MM.1S (cell line): ENCODE data around the gene HOXB3.

Source experiments
- CTCF ChIP-seq: fragments of 300-600 bp; sonication (generic); IDR thresholded peaks from 2 replicates; pipeline ENCODE4 v1.5.1; 2016; ENCODE audit warnings: antibody characterized with exemption, low read length, mixed read lengths
- EZH2 ChIP-seq: fragments of 300-600 bp; sonication (generic); optimal IDR thresholded peaks from 2 replicates; pipeline ENCODE3; 2017; ENCODE audit warnings: low read depth, mild to moderate bottlenecking, antibody characterized with exemption, low read length, mixed read lengths
- EZH2phosphoT487 ChIP-seq: fragments of 300-600 bp; sonication (generic); IDR thresholded peaks from 2 replicates; pipeline ENCODE4 v1.6.1; 2018; ENCODE audit warnings: antibody characterized with exemption, low read length

DNA sequence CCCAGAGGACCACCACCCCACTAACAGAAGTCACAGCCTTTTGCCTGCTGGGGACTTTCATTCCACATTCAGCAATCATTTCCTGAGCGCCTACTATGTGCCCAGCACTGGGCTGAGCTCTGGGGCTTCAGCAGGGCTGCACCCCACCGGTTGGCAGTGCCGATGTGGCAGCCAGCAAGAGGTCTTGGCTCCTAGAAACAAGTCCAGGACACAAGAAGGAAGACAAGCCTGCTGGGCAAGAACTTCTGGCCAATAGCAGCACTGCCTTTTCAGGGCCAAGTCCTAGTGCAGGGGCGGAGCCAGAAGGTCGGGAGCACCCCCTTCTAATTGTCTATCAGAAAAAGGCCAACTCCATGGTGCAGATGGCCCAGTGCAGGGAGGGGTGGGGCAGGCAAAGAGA is 49.1 kb upstream of the HOXB3 start:
- TF ChIP-seq CTCF (no peak), EZH2phosphoT487 (no peak), EZH2 (no peak)
